K562 (cell line): ENCODE measurements around the gene SLC4A9. TPM values are rescaled to one million over a fixed set of nuclear protein-coding genes. Genes with fewer than 3 reads are reported as not detected.

Experiments
- BMI1 ChIP-seq: fragments of 150-350 bp; IDR thresholded peaks from 2 replicates; pipeline ENCODE4 v1.6.1; 2014; ENCODE audit warnings: low read length
- CBFA2T2 ChIP-seq: fragments of 450-650 bp; conservative IDR thresholded peaks from 2 replicates; pipeline ENCODE4 v1.6.1; 2017; ENCODE audit warnings: mild to moderate bottlenecking
- E2F3 ChIP-seq: fragments of 250-450 bp; sonication (Bioruptor Pico); IDR thresholded peaks from 2 replicates; pipeline ENCODE4 v1.4.0; 2020; ENCODE audit warnings: mild to moderate bottlenecking
- IFI16 ChIP-seq: fragments of 250-450 bp; sonication (Bioruptor Pico); IDR thresholded peaks from 2 replicates; pipeline ENCODE4 v2.1.2; 2022; ENCODE audit warnings: mild to moderate bottlenecking, inconsistent platforms
- NCOA2 ChIP-seq, 2 experiments: fragments of 450-650 bp; IDR thresholded peaks; 2 replicates each; pipeline ENCODE4 v1.6.1; 2018; ENCODE audit warnings: mild to moderate bottlenecking in 2 of 2, moderate library complexity in 1 of 2; ENCODE audit not compliant: partially characterized antibody in 2 of 2
- NONO ChIP-seq, 2 experiments: fragments of 200-400 bp in 1 of 2; fragments of 450-650 bp in 1 of 2; formaldehyde crosslinking in 1 of 2; IDR thresholded peaks; 2 replicates each; pipeline ENCODE4 v1.6.1; 2017; ENCODE audit warnings: low read depth in 2 of 2, mild to moderate bottlenecking in 2 of 2, moderate library complexity in 2 of 2, low read length in 1 of 2
- NR2F6 ChIP-seq: fragments of 450-650 bp; formaldehyde crosslinking; IDR thresholded peaks from 2 replicates; pipeline ENCODE4 v1.4.0; 2020; ENCODE audit warnings: mild to moderate bottlenecking
- SMC3 ChIP-seq: conservative IDR thresholded peaks from 2 replicates; pipeline ENCODE4 v1.6.1; 2011; ENCODE audit warnings: low read depth, low read length, improper control_type of control experiment; ENCODE audit not compliant: insufficient read depth
- SP1 ChIP-seq: sonication (generic); formaldehyde crosslinking; IDR thresholded peaks from 2 replicates; pipeline ENCODE4 v1.8.1; 2022; ENCODE audit warnings: mild to moderate bottlenecking, missing genetic modification reagents
- TAF9B ChIP-seq: fragments of 450-650 bp; IDR thresholded peaks from 2 replicates; pipeline ENCODE4 v1.6.1; 2018; ENCODE audit warnings: mild to moderate bottlenecking; ENCODE audit not compliant: partially characterized antibody
- ZBTB8A ChIP-seq: fragments of 450-650 bp; IDR thresholded peaks from 2 replicates; pipeline ENCODE4 v1.6.1; 2018; ENCODE audit warnings: mild to moderate bottlenecking, moderate library complexity; ENCODE audit not compliant: partially characterized antibody
- ZFPM2 ChIP-seq: fragments of 250-450 bp; sonication (Bioruptor Pico); IDR thresholded peaks from 2 replicates; pipeline ENCODE4 v1.5.1; 2022; ENCODE audit warnings: mild to moderate bottlenecking
- ZNF232 ChIP-seq: sonication (generic); formaldehyde crosslinking; IDR thresholded peaks from 2 replicates; pipeline ENCODE4 v1.8.0; 2022; ENCODE audit warnings: mild to moderate bottlenecking, missing genetic modification reagents
- polyA plus RNA-seq, 8 experiments: library from polyadenylated mRNA; depleted of rRNA in 4 of 8; stranded (reverse) in 5 of 8; unstranded in 3 of 8; fragments of >200 nt; fragmentation: Nextera tagmentation in 2 of 8; fragmentation: Illumina TruSeq in 1 of 8; extraction: Ambion mirVana in 2 of 8; extraction: Trizol in 1 of 8; gene quantifications; 2 replicates each; pipeline versions ENCODE4 v1.2.1 to v1.2.3, GENCODE V29; 2011 to 2014; ENCODE audit warnings: inconsistent platforms in 1 of 8, missing spikeins in 1 of 8
- total RNA-seq, 7 experiments: library from RNA; depleted of rRNA in 6 of 7; stranded (reverse); fragments of >200 nt in 6 of 7; fragmentation: Illumina TruSeq in 2 of 7; extraction: Trizol in 2 of 7; gene quantifications; 2 replicates each; pipeline versions ENCODE4 v1.2.1 to v1.2.3, GENCODE V29; 2011 to 2021; ENCODE audit warnings: low replicate concordance in 1 of 7
- TF ChIP-seq, protein P1 (sequence below): fragments of 250-450 bp; sonication (Bioruptor Pico); IDR thresholded peaks from 2 replicates; pipeline ENCODE4 v1.9.0; 2021; ENCODE audit warnings: mild to moderate bottlenecking
- TF ChIP-seq, protein P2 (sequence below): sonication (generic); formaldehyde crosslinking; IDR thresholded peaks from 2 replicates; pipeline ENCODE4 v1.8.0; 2023; ENCODE audit warnings: mild to moderate bottlenecking, missing genetic modification reagents
- TF ChIP-seq, protein P3 (sequence below): fragments of 200-800 bp; sonication (Bioruptor generic); IDR thresholded peaks from 2 replicates; pipeline ENCODE4 v1.6.1; 2017; ENCODE audit warnings: missing genetic modification characterization, missing compliant biosample characterization
- TF ChIP-seq, protein P4 (sequence below): fragments of 250-450 bp; sonication (Bioruptor Pico); IDR thresholded peaks from 2 replicates; pipeline ENCODE4 v1.4.0; 2020; ENCODE audit warnings: mild to moderate bottlenecking, moderate library complexity, borderline replicate concordance
- TF ChIP-seq, protein P5 (sequence below): sonication (generic); formaldehyde crosslinking; IDR thresholded peaks from 2 replicates; pipeline ENCODE4 v1.8.0; 2023; ENCODE audit warnings: mild to moderate bottlenecking, missing genetic modification reagents

Gene SLC4A9
- total and polyA plus RNA-seq, 9 of the 15 experiments (the other 6 are each of a cell fraction or from before 2014, with no cell fraction given) = 0.05 to 0.13 TPM; not detected in 7

DNA sequence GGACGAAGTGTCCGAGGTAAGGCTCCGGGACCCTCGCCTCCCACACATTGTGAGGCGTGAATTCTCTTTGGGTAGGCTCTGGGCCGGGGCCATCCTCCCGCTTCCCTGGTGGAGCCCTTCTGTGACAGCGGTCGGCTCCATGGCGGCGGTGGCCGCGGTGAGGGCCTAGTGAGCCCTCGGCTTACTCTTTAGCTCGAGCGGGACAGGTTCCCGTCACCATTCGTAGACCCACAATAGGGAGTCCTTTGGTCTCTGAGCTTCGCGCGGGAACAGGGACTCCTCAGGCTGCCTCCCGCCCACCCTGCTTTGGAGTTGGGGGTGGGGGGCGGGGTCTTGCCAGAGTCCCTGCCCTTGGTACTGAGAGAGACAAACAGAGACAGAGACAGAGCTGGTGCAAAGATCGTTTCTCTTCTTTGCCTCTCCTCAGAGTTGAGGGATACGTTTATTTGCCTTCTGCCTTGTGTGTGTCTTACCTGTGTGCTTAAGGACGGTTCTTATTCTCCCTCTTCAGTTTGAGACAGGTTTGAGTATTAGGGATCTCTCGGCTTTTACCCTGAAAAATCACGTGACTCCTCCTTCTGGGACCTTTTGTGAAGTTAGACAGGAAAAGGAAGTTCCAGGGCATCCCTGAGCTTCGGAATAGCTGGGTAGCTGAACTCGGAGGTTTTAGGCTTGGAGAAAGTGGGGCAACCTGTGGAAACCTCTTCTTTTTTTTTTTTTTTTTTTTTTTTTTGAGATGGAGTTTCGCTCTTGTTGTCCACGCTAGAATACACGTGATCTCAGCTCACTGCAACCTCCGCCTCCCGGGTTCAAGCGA, 42.5 kb downstream of the SLC4A9 start (continued):
- TF ChIP-seq ZFPM2 (CRISPR knock-in tag) = no peak
- TF ChIP-seq IFI16 (CRISPR knock-in tag) = no peak
- TF ChIP-seq, protein P1, sequence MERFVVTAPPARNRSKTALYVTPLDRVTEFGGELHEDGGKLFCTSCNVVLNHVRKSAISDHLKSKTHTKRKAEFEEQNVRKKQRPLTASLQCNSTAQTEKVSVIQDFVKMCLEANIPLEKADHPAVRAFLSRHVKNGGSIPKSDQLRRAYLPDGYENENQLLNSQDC (CRISPR knock-in tag) = no peak
- peak; percentile 68; the same call in 1 of the 2 replicates for TF ChIP-seq E2F3
- TF ChIP-seq NCOA2 (IDR thresholded peaks at IDR 0.05; ENCODE audit: partially characterized antibody in 2 of 2) = no peak
- no peak for TF ChIP-seq NONO (IDR thresholded peaks at IDR 0.05; ENCODE audit: low read depth in 2 of 2, low read length in 1 of 2)
- TF ChIP-seq, protein P2, sequence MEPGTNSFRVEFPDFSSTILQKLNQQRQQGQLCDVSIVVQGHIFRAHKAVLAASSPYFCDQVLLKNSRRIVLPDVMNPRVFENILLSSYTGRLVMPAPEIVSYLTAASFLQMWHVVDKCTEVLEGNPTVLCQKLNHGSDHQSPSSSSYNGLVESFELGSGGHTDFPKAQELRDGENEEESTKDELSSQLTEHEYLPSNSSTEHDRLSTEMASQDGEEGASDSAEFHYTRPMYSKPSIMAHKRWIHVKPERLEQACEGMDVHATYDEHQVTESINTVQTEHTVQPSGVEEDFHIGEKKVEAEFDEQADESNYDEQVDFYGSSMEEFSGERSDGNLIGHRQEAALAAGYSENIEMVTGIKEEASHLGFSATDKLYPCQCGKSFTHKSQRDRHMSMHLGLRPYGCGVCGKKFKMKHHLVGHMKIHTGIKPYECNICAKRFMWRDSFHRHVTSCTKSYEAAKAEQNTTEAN (CRISPR knock-in tag) = 0 out of 2 replicates have a peak, but pooled peaks have one; percentile 43
- TF ChIP-seq NR2F6 (CRISPR knock-in tag) = 0 out of 2 replicates have a peak, but pooled peaks have one; percentile 18
- TF ChIP-seq, protein P3, sequence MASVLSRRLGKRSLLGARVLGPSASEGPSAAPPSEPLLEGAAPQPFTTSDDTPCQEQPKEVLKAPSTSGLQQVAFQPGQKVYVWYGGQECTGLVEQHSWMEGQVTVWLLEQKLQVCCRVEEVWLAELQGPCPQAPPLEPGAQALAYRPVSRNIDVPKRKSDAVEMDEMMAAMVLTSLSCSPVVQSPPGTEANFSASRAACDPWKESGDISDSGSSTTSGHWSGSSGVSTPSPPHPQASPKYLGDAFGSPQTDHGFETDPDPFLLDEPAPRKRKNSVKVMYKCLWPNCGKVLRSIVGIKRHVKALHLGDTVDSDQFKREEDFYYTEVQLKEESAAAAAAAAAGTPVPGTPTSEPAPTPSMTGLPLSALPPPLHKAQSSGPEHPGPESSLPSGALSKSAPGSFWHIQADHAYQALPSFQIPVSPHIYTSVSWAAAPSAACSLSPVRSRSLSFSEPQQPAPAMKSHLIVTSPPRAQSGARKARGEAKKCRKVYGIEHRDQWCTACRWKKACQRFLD (CRISPR knock-in tag) = no peak
- 0 out of 2 replicates have a peak, but pooled peaks have one; percentile 4 for TF ChIP-seq SMC3
- no peak for TF ChIP-seq TAF9B
- TF ChIP-seq ZNF232 (CRISPR knock-in tag) = no peak
- TF ChIP-seq BMI1 = no peak
- TF ChIP-seq ZBTB8A = no peak
- TF ChIP-seq SP1 (CRISPR knock-in tag) = no peak
- TF ChIP-seq, protein P4, sequence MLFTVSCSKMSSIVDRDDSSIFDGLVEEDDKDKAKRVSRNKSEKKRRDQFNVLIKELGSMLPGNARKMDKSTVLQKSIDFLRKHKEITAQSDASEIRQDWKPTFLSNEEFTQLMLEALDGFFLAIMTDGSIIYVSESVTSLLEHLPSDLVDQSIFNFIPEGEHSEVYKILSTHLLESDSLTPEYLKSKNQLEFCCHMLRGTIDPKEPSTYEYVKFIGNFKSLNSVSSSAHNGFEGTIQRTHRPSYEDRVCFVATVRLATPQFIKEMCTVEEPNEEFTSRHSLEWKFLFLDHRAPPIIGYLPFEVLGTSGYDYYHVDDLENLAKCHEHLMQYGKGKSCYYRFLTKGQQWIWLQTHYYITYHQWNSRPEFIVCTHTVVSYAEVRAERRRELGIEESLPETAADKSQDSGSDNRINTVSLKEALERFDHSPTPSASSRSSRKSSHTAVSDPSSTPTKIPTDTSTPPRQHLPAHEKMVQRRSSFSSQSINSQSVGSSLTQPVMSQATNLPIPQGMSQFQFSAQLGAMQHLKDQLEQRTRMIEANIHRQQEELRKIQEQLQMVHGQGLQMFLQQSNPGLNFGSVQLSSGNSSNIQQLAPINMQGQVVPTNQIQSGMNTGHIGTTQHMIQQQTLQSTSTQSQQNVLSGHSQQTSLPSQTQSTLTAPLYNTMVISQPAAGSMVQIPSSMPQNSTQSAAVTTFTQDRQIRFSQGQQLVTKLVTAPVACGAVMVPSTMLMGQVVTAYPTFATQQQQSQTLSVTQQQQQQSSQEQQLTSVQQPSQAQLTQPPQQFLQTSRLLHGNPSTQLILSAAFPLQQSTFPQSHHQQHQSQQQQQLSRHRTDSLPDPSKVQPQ = no peak
- TF ChIP-seq CBFA2T2 = peak; percentile 81
- TF ChIP-seq, protein P5, sequence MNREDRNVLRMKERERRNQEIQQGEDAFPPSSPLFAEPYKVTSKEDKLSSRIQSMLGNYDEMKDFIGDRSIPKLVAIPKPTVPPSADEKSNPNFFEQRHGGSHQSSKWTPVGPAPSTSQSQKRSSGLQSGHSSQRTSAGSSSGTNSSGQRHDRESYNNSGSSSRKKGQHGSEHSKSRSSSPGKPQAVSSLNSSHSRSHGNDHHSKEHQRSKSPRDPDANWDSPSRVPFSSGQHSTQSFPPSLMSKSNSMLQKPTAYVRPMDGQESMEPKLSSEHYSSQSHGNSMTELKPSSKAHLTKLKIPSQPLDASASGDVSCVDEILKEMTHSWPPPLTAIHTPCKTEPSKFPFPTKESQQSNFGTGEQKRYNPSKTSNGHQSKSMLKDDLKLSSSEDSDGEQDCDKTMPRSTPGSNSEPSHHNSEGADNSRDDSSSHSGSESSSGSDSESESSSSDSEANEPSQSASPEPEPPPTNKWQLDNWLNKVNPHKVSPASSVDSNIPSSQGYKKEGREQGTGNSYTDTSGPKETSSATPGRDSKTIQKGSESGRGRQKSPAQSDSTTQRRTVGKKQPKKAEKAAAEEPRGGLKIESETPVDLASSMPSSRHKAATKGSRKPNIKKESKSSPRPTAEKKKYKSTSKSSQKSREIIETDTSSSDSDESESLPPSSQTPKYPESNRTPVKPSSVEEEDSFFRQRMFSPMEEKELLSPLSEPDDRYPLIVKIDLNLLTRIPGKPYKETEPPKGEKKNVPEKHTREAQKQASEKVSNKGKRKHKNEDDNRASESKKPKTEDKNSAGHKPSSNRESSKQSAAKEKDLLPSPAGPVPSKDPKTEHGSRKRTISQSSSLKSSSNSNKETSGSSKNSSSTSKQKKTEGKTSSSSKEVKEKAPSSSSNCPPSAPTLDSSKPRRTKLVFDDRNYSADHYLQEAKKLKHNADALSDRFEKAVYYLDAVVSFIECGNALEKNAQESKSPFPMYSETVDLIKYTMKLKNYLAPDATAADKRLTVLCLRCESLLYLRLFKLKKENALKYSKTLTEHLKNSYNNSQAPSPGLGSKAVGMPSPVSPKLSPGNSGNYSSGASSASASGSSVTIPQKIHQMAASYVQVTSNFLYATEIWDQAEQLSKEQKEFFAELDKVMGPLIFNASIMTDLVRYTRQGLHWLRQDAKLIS (CRISPR knock-in tag) = peak; percentile 85
